Adrenal gland (tissue), 12 donors: ENCODE results near the gene GDF11. TPM values are rescaled to one million over a fixed set of nuclear protein-coding genes. Genes with fewer than 3 reads are reported as not detected.
A peak's percentile ranks its signal among the peaks of the same experiment; 100 is the strongest.

Experiments used
- DNase-seq, 7 donors: peaks; one replicate each; pipeline ENCODE4 v3.0.0-alpha.2; 2019 to 2020
- H3K27ac ChIP-seq, 5 donors: fragments of 200-600 bp; sonication (generic) in 4 of 5; 1 replicate in 3 of 5; 2 replicates in 2 of 5; pipeline versions ENCODE4 v1.5.1 to v1.8.0; 2016 to 2020; ENCODE audit warnings: mild to moderate bottlenecking in 1 of 5
- H3K27me3 ChIP-seq: fragments of 200-600 bp; 2 replicates; pipeline ENCODE4 v1.8.0; 2021
- H3K36me3 ChIP-seq, 2 donors: fragments of 200-600 bp; replicated peaks in 1 of 2; 1 replicate in 1 of 2; 2 replicates in 1 of 2; pipeline versions ENCODE4 v1.5.1 to v1.8.0; 2018 to 2022
- H3K4me1 ChIP-seq, 2 donors: fragments of 200-600 bp; replicated peaks in 1 of 2; 1 replicate in 1 of 2; 2 replicates in 1 of 2; pipeline versions ENCODE4 v1.5.1 to v1.8.0; 2018 to 2021
- H3K4me3 ChIP-seq, 4 donors: fragments of 200-600 bp; sonication (generic) in 3 of 4; one replicate each; pipeline ENCODE4 v1.5.1; 2016 to 2018
- H3K9me3 ChIP-seq, 3 donors: fragments of 200-600 bp; sonication (generic) in 1 of 3; replicated peaks in 1 of 3; 1 replicate in 2 of 3; 2 replicates in 1 of 3; pipeline versions ENCODE4 v1.5.1 to v1.8.0; 2016 to 2021
- POLR2A ChIP-seq, 2 donors: fragments of 450-650 bp; IDR thresholded peaks; one replicate each; pipeline ENCODE4 v1.6.1; 2017; ENCODE audit warnings: antibody characterized with exemption in 2 of 2, mild to moderate bottlenecking in 2 of 2, moderate library complexity in 1 of 2
- WGBS, 4 donors: extraction: QIAGEN DNeasy Blood & Tissue Kit in 2 of 4; methylation state at CpG; one replicate each; pipeline versions ENCODE4 v1.1.5 to v1.1.7; 2013 to 2017; 5-methylcytosine and 5-hydroxymethylcytosine counted together
- intact Hi-C, 2 donors: fragments of 100-400 bp; cut with DNase I; formaldehyde crosslinking; loops; one replicate each; pipeline versions ENCODE4 v1.14.1 to v1.15.0; 2022 to 2023
- polyA plus RNA-seq, 3 donors: library from polyadenylated mRNA; stranded (reverse); fragments of 200-250 nt in 2 of 3; fragments of 350-450 nt in 1 of 3; fragmentation: Illumina TruSeq in 1 of 3; extraction: RNeasy Lipid Tissue Mini Kit (QIAGEN cat#74804) in 1 of 3; gene quantifications; one replicate each; pipeline ENCODE4 v1.2.3, GENCODE V29; 2013 to 2014
- total RNA-seq, 9 donors: library from RNA; depleted of rRNA in 4 of 9; stranded (reverse); fragments of >200 nt in 4 of 9; fragments of 120-200 nt in 1 of 9; fragmentation: NEBNext Ultra II Directional in 1 of 9; extraction: Animal tissue kit (Norgen Biotek cat#: 25700) in 1 of 9; gene quantifications; one replicate each; pipeline versions ENCODE4 v1.1.0 to v1.2.4, GENCODE V29; 2013 to 2023
- TF ChIP-seq, protein P1 (sequence below), 6 experiments: fragments of 450-650 bp in 4 of 6; fragments of 200-600 bp in 2 of 6; sonication (generic) in 1 of 6; IDR thresholded peaks; 1 replicate in 5 of 6; 2 replicates in 1 of 6; pipeline versions ENCODE4 v1.5.1 to v1.8.0; 2016 to 2021; ENCODE audit warnings: antibody characterized with exemption in 6 of 6, mild to moderate bottlenecking in 2 of 6, moderate library complexity in 1 of 6
- donor health status: healthy with polysubstance abuse.
- donor health status: Bipolar disorder and iron deficiency.
- donor health status: DM: yes; HTN: yes; CAD: no.
- donor health status: DM: no; HTN: no; CAD: no.
- donor health status: DM: no; HTN: no; CAD: no.
- donor health status: DM: yes; HTN: yes; CAD: no.

Gene GDF11
- total and polyA plus RNA-seq, 12 donors: 2.4 to 8.3 (median 5.8) TPM

DNA sequence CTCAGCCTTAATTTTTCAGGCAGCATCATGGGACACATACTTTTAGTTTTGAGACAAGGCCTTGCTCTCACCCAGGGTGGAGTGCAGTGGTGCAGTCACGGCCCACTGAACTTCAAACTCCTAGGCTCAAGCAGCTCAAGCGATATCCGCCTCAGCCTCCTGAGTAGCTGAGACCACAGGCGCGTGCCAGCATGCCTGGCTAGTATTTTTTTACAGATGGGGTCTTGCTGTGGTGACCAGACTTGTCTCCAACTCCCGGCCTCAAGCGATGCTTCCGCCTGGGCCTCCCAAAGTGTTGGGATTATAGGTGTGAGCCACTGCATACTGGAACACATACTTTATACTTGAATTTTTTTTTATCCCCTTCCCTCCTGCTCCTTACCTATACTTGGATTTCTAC, 20.0 kb upstream of the GDF11 start:
- H3K27me3 ChIP-seq: no peaks in the 10 kb centered on the region
- H3K27ac ChIP-seq: peak overlapping the region in 2 of 5 donors; percentile 2 to 4
- H3K36me3 ChIP-seq: peaks cover 0 to 49% of the 10 kb centered on the region in 2 donors
- peaks cover 10 to 27% of the 10 kb centered on the region in 2 donors for H3K4me1 ChIP-seq
- 93 to 96% (median 94%) methylated on average over 8 of the region's 8 CpGs for WGBS, 4 donors
- TF ChIP-seq POLR2A (IDR thresholded peaks at IDR 0.05): no peak
- intact Hi-C loops: no loop called here
- DNase-seq: peak in 1 of 7 donors; percentile 6
- H3K4me3 ChIP-seq: no peak overlapping the region
- no peaks in the 10 kb centered on the region for H3K9me3 ChIP-seq

DNA sequence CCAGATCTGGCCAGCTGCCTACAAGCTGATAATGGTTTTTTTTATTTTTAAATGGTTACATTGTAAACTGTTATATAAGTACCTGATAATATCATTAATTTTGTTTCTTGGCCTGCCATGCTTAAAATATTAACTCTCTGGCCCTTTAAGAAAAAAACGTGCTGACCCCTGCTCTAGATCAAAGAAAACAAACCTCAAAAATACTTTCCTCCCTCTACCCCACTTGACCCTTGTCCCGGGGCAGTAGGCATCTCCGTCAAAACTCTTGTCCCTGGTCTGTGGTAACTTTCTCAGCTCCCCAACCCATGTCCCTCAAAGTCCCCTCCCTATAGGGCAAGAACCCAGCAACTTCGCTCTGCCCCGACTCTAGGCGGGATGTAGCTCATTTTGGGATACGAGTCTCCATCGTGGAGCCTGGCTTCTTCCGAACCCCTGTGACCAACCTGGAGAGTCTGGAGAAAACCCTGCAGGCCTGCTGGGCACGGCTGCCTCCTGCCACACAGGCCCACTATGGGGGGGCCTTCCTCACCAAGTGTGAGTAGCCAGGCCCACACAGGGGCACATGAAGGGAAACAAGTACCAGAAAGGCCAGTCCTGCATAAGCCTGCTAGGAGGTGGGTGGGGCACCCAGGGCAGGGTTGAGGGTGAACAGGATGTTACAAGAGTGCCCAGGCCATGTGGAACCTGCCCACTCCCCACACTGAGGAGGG, 19.3 kb upstream of the GDF11 start:
- H3K4me3 ChIP-seq: no peak overlapping the region
- no peaks in the 10 kb centered on the region for H3K27me3 ChIP-seq
- no peaks in the 10 kb centered on the region for H3K9me3 ChIP-seq
- no peak for TF ChIP-seq POLR2A (IDR thresholded peaks at IDR 0.05)
- TF ChIP-seq, protein P1, sequence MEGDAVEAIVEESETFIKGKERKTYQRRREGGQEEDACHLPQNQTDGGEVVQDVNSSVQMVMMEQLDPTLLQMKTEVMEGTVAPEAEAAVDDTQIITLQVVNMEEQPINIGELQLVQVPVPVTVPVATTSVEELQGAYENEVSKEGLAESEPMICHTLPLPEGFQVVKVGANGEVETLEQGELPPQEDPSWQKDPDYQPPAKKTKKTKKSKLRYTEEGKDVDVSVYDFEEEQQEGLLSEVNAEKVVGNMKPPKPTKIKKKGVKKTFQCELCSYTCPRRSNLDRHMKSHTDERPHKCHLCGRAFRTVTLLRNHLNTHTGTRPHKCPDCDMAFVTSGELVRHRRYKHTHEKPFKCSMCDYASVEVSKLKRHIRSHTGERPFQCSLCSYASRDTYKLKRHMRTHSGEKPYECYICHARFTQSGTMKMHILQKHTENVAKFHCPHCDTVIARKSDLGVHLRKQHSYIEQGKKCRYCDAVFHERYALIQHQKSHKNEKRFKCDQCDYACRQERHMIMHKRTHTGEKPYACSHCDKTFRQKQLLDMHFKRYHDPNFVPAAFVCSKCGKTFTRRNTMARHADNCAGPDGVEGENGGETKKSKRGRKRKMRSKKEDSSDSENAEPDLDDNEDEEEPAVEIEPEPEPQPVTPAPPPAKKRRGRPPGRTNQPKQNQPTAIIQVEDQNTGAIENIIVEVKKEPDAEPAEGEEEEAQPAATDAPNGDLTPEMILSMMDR (IDR thresholded peaks at IDR 0.05): no peak
- WGBS, 4 donors: 56 to 60% (median 59%) methylated on average over 10 of the region's 10 CpGs
- peaks cover 10 to 23% of the 10 kb centered on the region in 2 donors for H3K4me1 ChIP-seq
- peak overlapping the region in 2 of 5 donors; percentile 2 to 34 for H3K27ac ChIP-seq
- peaks cover 0 to 49% of the 10 kb centered on the region in 2 donors for H3K36me3 ChIP-seq
- no peak for DNase-seq
- intact Hi-C loops: no loop called here

DNA sequence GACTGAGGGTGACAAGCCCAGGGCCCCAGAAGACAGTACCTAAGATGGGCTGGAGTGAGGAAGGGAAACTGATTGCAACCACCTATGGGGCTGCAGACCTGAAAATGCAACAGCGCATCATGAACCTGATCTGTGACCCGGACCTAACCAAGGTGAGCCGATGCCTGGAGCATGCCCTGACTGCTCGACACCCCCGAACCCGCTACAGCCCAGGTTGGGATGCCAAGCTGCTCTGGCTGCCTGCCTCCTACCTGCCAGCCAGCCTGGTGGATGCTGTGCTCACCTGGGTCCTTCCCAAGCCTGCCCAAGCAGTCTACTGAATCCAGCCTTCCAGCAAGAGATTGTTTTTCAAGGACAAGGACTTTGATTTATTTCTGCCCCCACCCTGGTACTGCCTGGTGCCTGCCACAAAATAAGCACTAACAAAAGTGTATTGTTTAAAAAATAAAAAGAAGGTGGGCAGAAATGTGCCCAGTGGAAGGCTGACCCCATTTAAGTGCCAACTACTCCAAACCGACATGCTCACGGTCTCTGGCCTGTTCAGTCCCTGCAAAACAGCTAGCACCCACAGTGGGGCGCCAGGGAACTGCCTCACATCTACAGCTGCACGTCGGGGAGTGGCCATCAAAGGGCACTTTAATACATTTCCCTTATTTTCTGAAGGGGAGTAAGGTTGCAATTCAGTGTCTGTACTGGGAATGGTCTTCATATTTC, 18.5 kb upstream of the GDF11 start:
- peak; percentile 67 to 89 (median 76) for DNase-seq
- Histone ChIP-seq H3K4me3 (no peak overlapping the region), H3K27ac (peak overlapping the region in 2 of 5 donors; percentile 11 to 34), H3K9me3 (no peaks in the 10 kb centered on the region), H3K36me3 (peaks cover 0 to 46% of the 10 kb centered on the region in 2 donors), H3K4me1 (peaks cover 12 to 23% of the 10 kb centered on the region in 2 donors), H3K27me3 (no peaks in the 10 kb centered on the region)
- intact Hi-C loops: no loop called here
- WGBS, 4 donors: 21 to 52% (median 51%) methylated on average over 6 to 11 of the region's 11 CpGs
- TF ChIP-seq POLR2A (IDR thresholded peaks at IDR 0.05): peak in 1 of 2 donors; percentile 18
- TF ChIP-seq, protein P1 (IDR thresholded peaks at IDR 0.05): peak in 5 of 6 experiments; percentile 40 to 68 (median 58)

DNA sequence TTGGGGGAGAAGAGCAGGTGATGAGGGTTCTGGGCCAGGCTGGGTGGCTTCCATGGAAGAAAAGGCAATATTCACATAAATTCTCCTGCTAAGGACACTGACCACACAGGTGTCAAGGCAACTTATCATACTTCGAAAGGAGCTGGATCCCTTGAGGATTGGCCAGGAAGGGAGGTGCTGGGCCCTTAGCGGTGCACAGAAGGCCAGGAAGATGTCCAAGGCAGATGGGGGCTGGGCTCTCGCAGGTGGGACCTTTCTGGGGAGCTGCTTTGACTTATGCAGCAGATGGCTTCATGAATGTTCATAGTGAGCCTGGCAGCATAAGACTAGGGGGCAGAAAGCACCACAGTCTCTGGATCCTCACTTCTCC, 18.0 kb upstream of the GDF11 start:
- Histone ChIP-seq H3K4me3 (no peak overlapping the region), H3K9me3 (no peaks in the 10 kb centered on the region), H3K36me3 (peaks cover 0 to 46% of the 10 kb centered on the region in 2 donors), H3K4me1 (peaks cover 17 to 26% of the 10 kb centered on the region in 2 donors), H3K27me3 (no peaks in the 10 kb centered on the region), H3K27ac (peak overlapping the region in 1 of 5 donors; percentile 11)
- DNase-seq: no peak
- intact Hi-C loops: no loop called here
- 47 to 67% (median 55%) methylated on average over 1 to 3 of the region's 3 CpGs for WGBS, 4 donors
- TF ChIP-seq POLR2A (IDR thresholded peaks at IDR 0.05): no peak
- TF ChIP-seq, protein P1 (IDR thresholded peaks at IDR 0.05): peak in 1 of 6 experiments; percentile 8
